Measurements from ENCODE around the gene GAGE12G.
"Not testable (repeated sequence)": the region's sequence is repeated elsewhere in the genome, so short reads cannot be mapped to it uniquely, and the experiment has no call there.

DNA sequence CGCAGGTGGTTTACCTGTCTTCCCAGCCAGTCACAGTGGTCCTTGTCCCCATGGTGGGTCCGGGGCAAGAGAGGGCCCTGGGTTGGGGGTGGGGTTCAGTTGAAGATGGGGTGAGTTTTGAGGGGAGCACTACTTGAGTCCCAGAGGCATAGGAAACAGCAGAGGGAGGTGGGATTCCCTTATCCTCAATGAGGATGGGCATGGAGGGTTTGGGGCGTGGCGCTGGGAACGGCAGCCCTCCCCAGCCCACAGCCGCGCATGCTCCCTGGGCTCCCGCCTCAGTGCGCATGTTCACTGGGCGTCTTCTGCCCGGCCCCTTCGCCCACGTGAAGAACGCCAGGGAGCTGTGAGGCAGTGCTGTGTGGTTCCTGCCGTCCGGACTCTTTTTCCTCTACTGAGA lies 28.8 kb upstream of the GAGE12G start, which contains the start of gene GAGE12D:
- TF ChIP-seq, protein P1, sequence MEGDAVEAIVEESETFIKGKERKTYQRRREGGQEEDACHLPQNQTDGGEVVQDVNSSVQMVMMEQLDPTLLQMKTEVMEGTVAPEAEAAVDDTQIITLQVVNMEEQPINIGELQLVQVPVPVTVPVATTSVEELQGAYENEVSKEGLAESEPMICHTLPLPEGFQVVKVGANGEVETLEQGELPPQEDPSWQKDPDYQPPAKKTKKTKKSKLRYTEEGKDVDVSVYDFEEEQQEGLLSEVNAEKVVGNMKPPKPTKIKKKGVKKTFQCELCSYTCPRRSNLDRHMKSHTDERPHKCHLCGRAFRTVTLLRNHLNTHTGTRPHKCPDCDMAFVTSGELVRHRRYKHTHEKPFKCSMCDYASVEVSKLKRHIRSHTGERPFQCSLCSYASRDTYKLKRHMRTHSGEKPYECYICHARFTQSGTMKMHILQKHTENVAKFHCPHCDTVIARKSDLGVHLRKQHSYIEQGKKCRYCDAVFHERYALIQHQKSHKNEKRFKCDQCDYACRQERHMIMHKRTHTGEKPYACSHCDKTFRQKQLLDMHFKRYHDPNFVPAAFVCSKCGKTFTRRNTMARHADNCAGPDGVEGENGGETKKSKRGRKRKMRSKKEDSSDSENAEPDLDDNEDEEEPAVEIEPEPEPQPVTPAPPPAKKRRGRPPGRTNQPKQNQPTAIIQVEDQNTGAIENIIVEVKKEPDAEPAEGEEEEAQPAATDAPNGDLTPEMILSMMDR (IDR thresholded peaks at IDR 0.05) = not testable (repeated sequence)
- not testable (repeated sequence) for TF ChIP-seq POLR2A (IDR thresholded peaks at IDR 0.05)
